Stimulated activated CD8-positive, alpha-beta memory T cell treated with anti-CD3 and anti-CD28 coated beads, Interleukin-12 subunit alpha, Interleukin-12 subunit beta, amount 100 ng/mL, for 24 hours (primary cell): ENCODE measurements around the gene DENND1A.

Source experiments
- DNase-seq: peaks from one replicate; pipeline ENCODE4 v3.0.0-alpha.2; 2020; ENCODE audit errors: extremely low read depth

DENND1A gene

DNA sequence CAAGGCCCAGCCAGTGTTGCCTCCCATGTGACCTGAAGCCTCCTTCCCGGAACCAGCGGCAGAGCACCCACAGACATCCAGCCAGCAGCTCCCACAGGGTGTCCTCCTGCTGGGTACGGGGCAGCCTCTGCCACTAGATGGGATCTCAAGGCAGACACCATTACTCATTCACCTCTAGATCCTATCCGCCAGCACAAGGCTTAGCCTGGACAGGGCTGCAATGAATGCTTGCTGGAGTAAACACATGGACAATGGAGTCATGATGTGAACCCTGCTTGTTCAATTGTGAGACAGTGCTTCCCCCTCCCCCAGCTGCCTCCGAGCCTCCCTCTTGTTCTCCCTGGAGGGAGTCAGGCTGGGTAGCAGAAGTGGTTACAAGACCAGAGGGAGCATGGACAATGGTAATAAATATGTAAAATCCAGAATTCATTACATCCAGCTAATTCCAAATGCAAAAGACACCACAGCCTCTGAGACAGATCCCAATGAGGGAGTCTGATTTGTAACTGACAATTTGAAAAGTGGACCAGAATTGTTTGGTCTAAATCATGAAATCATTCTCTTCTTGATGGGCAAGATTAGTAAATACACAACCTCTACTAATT is 441.9 kb downstream of the DENND1A start:
- no peak for DNase-seq

DNA sequence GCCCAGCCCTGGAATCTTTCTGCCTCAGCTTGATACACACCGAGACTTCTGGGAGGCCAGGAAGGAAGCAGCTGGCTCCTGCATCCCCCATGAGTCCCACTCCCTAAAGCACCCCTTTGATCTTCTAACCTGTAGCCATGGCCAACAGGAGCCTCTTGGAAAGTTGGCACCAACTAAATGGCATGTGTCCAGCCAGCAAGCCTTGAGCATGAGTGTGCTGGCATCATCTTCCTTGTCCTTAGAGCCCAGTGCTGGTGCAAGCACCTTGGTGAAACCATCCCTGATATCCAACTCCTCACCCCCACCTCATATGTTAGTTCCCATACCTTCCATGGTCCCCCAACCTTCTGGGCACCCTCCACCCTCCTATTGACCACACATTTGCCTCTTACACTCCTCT is 443.5 kb downstream of the DENND1A start:
- DNase-seq = no peak

DNA sequence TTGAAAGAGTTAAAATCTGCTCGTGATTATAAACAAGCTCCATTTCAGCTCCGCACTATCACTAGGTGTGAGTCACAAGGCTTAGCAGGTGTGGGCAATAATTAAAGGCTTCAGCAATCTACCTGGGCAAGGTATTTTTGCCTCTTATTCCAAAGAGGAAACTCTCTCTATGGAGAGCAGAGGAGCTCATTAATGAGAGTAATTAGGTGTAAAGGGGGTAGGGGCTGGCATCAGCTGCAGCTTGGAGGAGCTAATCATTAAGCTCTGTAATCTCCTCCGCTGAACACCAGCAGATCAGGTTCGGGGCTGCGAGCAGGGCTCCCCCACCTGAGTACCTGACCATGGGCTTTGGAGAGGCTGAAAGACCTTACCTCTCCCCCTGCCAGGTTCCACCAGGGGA is 444.7 kb downstream of the DENND1A start:
- DNase-seq = no peak

DNA sequence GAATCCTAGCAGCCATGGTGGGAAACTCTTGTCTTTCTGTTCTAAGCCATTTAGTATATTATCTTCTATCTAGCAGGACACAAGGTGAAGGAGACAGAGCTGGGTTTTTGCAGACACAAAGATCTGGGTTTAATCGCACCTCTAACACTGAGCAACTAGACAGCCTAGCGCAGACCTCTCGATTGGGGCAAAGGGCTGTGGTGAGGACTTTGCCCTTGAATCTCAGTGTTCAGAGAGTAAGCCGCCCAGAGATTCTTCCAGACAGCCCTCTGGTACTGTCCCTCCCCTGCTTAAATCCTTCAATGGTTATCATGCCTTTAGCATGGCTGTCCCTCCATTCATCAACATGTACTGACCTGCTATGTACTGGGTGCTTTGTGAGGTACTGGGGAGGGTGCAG is 445.8 kb downstream of the DENND1A start:
- no peak for DNase-seq

DNA sequence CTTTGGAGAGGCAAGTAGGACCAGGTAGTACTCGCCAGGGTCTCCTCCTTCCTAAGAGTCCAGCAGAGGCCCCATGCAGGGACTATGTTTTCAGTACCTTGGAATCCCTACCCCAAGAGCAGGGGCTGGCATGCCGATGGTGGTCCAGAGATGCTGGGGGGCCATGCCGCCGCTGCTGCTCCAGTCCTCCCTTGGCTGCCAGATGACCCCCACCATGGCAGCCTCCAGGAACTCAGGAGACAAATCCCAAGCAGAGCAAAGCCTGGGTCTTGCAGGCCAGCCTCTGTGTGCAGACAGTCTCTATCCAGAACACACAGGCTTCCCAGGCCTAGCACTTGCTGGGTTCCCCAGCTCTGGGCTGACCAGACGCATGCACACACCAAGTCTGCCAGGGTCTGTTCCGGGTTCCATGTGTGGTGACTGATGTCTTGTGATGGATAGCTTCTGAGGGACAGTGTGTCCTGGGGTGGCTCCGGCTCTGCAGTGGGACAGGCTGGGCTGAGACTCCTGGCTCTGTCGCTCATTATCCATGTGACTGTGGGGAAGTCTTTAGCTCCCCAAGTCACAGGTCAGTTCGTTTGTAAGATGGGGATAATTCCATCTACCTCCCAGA is 446.6 kb downstream of the DENND1A start:
- no peak for DNase-seq

DNA sequence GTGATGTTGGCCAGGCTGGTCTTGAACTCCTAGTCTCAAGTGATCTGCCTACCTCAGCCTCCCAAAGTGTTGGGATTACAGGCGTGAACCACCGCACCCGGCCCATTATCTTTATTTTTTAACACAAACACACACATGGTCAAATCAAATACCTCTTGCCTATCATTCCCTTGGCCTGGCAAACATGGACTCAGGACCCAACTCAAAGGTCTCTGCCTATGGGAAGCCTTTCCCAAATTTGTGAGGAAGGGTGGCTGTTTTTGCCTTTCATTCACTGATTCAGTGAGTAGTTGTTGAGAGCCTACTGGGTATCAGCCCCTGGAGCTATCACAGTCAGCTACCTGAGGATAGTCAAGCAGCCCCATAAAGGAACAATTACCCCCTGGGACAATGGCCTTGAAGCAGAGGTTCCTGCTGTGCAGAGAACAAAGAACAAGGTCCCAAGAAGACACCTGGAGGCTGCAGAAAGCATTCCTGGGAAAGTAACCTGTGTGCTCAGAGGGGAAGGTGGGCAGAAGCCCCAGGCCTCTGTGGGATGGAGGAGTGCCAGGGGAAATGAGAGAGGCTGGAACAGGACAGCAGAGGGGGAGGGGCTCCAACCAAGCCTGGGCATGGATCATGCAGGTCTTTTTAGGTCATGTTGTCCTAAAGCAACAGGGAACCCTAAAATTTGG is 447.5 kb downstream of the DENND1A start:
- DNase-seq = no peak

DNA sequence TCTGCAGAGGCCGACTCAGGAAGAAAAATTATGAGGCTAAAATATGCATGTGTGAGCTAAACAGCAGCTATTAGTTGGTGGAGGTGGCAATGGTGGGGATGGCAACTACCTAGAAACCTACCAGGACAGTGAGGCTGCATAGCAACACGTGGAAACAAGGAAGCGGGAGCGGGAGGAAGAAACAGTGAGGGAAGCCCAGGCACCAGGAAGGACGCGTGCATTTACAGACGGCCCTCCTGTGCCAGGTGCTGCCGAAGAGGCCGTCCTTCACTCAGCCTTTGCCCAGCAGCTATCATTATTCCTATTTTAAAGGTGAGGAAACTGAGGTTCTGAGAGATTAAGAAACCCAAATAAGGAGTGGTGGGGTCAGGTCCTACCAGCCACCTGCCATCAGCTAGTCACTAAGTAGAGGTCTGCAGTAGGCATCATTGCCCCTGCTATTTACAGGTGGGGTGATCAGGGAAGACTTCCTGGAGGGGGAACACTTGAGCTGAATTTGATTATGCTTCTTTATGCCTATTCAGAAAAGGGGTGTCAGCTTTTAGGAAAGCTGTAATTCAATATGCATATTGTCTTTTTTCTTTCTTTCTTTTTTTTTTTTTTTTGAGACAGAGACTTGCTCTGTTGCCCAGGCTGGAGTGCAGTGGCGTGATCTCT is 448.6 kb downstream of the DENND1A start:
- no peak for DNase-seq

DNA sequence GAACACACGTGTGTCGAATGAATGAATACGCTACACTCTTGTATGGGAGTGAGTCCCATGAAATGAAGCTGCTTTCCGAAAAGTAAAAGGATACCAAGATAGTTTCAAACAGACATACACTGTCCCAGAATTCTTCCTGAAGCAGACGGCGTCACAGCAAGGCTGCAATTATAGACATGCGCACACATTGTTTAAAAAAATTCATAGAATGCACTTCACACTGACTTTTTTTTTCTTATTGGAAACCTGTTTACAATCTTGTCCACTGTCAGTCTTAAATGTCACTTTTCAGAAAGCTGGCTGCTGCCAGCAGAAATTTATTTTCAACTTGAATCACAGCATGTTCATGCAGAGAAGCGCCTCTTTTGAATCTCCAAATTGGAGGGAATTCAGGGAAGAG is 449.1 kb downstream of the DENND1A start:
- DNase-seq = no peak

DNA sequence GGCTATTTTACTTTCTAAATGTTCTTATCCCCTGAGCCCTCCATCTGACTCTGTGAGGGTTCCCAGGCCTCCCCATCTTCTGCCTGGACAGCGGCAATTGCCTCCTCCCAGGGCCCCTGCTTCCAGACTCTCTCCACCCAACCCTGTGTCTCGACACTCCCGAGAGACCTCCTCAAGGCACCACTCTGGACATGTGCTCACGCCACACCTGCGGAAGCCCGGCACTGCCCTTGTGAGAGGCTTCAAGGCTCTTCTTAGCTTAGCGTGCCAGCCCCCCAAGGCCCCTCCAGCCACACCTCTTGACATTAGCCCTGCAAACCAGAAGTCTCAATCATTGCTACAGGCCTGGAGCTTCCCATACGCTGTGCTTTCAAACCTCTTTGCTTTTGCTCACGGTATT is 449.8 kb downstream of the DENND1A start:
- DNase-seq = no peak

DNA sequence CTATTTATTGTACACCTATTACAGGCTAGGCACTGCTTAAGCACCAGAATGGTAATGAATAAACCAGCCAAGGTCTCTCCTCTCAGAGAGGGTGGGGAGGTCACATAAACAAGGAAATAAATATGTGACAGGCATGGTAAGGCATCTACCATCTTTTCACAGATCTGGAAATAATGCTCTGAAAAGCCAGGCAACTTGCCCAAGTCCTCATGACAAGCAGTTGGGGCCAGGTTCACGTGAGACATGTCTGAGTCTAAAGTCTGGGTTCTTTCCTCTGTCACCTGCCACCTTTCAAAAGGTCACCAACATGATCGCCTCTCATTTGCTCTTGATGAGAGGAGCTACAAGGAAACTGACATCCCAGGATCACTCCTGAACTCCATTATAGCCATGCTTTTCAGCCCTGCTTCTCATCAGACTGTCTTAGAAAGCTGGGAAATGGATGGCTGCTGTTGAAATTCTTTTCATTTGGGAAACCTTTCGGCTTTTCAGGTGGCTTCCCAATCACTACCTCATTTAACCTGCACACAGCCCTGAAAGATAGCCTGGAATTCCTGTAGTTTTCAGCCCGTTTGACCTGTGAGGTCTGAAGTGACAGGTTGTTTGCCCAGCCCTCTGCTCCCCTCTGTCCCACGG is 450.8 kb downstream of the DENND1A start:
- DNase-seq = no peak

DNA sequence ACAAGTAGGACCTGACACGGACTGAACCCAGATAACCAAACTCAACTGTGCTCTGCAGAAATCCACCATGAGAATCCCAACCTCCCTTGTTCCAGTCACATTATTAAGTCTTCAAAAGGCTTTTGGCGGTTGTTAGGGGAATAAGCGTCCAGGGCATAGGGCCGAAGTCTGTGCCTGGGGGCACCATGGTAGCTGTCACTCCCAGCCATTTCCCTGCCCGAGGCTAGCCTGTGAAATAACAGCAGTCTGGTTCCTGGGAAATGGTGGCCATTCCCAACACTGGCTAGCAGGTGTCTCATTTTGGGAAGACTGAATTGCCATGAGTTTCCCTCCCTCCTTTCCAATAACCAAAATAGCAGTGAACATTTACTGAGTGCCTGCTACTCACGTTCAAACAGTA is 451.8 kb downstream of the DENND1A start:
- DNase-seq = no peak

DNA sequence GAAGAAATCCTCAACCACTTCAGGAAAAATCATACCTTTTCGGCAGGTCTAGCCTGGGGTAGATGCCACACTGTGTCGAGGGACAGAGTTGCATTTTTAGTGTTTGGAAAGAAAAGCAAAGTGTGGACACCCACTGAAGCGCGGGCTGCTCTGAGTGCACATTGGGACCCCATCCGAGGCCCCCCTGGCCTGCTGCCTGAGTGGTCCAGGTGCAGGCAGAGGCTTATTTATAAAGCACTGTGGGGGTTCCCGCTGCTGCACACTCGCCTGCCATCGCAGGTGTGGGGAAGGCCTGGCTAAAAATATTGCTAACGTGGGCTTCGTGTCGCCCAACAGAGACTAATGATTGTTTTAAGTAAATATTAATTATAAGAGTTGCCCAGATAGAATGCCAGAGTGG is 454.5 kb downstream of the DENND1A start:
- no peak for DNase-seq

DNA sequence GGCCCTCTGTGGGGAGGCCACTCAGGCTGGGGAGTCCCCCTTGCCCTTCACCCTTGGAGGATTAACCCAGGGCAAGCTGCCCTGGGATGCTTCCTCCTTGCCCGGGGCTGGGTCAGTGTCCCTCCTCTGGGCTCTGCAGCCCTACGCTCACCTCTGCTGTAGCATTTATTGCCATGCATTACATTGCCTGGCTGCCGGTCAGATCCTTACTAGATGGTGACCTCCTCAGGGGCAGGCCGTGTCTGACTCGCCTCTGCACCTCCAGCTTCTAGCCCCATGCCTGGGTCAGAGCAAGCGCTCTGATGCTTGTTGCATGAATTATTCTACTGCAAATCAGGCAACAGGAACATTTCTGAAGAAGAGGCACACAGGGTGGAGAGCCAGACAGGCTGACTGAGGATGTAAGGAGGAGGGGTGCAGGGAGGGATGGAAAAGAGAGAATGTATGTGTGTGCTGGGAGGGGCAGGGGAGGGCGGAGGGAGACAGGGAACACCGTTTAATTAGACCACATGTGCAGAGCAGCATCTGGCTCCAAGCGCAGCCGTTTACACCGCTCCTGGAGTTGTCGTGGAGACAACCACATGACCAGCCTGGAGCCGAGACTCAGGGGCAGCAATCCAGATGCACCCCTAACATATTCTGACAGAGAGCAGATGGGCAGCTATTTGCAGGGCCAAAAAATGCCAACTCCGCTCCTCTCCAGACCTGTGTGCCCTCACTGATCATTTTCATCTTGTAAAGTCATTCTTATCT is 456.9 kb downstream of the DENND1A start:
- DNase-seq = no peak

DNA sequence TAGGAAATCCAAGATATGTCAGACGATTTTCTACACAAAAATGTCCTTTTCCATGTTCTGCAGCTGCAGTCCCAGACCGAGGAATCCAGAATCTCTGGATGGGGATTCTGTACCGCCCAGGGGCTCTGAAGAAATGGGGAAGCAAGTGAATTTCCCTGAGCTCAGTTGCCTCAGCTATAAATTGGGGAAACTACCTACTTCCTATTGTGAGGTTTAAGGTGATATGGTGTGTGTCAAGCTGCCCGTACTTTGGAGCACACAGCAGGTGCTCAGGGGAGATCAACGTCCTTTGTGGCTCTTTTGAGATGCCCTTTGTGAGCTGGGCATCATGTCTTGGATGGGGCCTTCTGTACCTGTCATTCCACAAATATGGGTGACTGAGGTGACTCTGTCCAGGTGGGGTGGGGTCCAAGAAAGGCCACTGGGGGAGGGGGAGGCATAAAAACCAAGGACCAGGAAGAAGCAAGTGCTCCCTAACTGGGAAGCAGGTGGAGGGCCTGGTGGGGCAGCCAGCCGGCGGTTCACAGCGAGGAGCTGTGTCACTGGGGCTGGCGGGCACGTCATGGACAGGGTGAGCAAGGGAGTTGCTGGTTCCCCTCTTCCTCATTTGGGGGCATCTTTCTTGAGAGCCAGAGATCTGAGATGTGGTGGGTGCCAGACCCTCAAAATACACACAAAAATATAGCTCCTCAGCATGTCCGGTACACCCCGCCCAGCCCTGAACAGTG is 457.9 kb downstream of the DENND1A start:
- no peak for DNase-seq

DNA sequence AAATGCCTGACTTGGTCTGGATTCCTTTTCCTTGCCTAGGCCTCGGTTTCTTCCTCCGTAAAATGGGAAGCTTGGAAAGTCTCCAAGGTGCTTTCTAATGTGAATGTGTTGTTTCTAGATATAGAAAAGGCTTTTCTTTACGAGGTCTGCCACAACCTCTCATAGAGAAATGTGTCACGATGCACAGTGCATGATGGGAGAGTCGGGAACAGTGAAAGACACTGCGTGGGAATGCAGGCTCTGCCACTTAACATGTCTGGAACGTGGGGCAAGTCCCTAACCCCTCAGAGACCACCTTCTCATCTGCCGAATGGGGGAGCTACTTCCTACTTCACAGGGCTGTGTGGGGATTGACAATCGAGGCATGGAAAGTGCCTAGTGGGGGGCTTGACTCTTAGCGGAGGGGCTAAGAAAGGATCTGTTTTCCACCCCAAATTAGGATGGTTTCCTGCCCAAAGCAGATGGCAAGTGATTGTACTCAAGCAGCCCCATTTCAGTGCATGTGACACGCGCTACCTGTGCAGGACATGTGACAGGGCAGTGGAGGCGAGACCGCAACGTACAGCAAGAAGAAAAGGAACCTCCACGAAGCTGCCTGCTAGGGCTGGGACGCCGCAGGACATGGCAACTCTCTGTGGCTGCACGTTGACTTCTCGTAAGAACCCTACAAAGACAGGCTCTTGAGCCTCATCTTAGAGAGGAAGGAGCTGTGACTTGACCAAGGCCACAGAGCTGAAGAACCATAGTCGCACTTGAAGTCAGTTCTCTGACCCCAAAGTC is 458.7 kb downstream of the DENND1A start:
- DNase-seq = no peak

DNA sequence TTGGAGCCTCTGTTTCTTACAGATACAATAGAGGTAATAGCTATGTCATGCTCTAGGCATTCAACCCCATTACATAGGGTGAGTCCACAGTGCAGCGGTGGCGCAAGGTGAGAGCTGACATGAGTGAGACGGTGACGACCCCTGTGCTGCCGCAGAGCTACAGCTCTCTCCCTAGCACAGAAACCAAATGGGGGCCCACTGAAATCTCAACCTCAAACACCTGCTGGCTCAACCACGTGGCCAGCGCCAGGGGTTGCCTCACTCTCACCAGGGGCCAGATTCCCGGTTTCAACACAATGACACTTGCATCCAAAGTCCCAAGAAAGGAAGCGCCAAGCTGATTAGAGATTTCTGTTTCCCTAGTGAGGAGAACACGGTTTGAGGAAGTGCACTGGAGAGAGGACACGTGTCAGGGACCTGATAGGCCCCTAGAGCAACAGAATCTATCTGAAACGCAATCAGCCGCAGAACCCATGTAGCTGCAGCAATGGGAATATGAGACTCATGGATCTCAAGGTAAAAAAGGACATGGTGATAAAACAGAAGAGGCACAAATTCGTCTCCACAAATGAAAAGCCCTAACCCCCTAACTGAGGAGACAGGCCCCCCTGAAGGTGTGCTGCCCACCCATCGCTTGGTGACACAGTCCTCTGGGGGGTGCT is 459.7 kb downstream of the DENND1A start:
- DNase-seq = no peak

DNA sequence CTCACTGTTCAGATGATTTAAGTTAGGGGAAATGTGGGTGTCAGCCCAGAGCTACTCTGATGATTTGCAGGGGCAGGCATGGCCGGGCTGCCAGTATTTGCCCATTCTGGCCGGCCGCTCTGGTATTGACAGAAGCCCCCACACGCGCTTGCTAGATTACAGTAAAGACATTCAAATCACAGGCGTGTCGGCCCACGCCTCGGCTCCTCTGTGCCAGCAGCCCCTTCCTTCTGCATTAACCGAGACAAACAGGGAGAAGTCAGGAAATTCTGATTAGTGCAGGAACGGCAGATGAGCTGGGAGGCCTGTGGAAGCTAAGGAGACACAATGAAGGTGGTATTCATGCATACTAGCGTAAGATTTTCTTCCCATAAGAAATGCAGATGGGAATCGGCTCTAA is 460.6 kb downstream of the DENND1A start:
- DNase-seq = no peak

DNA sequence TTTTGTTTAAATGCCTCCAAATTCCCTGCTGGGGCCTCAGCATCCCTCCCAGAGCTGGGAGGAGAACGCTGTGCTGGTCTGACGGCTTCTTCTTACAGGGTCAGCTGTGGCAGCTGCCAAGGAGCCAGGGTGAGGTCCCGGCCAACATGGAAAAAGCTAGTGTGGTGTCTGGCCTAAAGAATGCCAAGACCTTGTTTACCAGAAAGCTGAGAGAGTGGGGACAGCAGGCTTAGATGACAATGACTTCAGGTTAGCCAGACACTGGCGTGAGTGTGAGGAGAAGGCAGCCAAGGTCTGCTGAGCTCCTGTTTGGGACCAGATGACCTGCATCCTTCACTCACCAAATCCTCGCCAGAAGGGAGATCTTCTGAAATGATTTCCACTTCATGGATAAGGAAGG is 461.4 kb downstream of the DENND1A start:
- DNase-seq = no peak

DNA sequence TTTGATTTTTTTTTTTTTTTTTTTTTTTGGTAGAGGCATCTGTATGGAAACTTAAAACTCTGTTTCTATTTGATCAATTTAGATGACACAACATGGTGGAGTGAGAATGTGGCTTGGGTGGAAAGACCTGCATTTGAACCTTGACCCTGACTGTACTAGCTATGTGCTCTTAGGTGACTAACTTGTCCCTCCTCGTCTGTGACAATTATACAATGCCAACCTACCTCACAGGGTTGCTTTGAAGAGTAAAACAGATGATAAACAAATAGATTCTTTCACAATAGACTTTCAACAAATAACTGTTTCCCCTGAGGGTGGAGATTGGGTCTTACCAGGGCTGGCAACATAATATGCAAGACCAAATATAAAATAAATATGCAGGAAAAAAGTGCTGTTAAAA is 464.6 kb downstream of the DENND1A start:
- DNase-seq = no peak

DNA sequence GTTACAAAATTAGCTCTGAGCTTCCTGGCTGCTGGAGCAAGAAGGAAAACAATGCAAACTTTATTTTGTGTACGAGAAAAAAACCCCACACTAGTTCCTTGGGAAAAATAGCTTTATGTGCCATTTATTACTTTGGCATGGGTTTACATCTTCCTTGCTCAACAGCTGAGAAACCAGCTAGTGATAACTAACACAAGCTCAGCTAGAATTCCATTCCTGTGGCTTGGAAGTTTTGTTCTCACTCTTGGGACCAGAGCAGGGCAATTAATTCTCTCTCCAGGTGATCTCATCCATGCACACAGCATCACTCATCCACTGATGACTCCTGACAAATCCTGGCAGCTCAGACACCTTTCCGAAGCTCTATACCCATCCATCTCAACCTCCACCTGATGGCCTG is 469.8 kb downstream of the DENND1A start:
- no peak for DNase-seq
